ENCODE measurements around the gene GIMAP8. TPM values are rescaled to one million over a fixed set of nuclear protein-coding genes. Genes with fewer than 3 reads are reported as not detected.

The GIMAP8 gene
- total and polyA plus RNA-seq, 2 experiments from 2014 or later: 0.06 TPM; not detected in 1

- TF ChIP-seq ZNF462 (CRISPR knock-in tag; IDR thresholded peaks at IDR 0.05): no peak
- no peak for TF ChIP-seq EZH2phosphoT487 (IDR thresholded peaks at IDR 0.05; ENCODE audit: unreplicated experiment)
Measured at GRCh38 chr7:150444674-150445365, 5.6 kb upstream of the GIMAP8 start (continued).

GRCh38 chr7:150446288-150446938 is 4.0 kb upstream of the GIMAP8 start:
- DNase-seq (ENCODE audit: low spot score) (no peak), ATAC-seq (no peak)
- H3K27me3 Mint-ChIP-seq (ENCODE audit: insufficient read depth, low read depth, poor library complexity): peaks cover 28% of the 10 kb centered on the region
- no peak for TF ChIP-seq JUNB (IDR thresholded peaks at IDR 0.05; ENCODE audit: unreplicated experiment)
- TF ChIP-seq REST (IDR thresholded peaks at IDR 0.05; ENCODE audit: unreplicated experiment): no peak
- TF ChIP-seq EZH2phosphoT487 (IDR thresholded peaks at IDR 0.05; ENCODE audit: unreplicated experiment): no peak
- no peak for TF ChIP-seq POLR2AphosphoS5 (IDR thresholded peaks at IDR 0.05; ENCODE audit: low read depth)
- TF ChIP-seq STAT1 (IDR thresholded peaks at IDR 0.05; ENCODE audit: unreplicated experiment): no peak
- no peak for TF ChIP-seq ETS1 (IDR thresholded peaks at IDR 0.05)

More at GRCh38 chr7:150446288-150446938, 4.0 kb upstream of the GIMAP8 start:
- no peaks in the 10 kb centered on the region for H3K9me2 ChIP-seq (ENCODE audit: insufficient read depth)
- H3K4me3 ChIP-seq: no peak overlapping the region
- no peaks in the 10 kb centered on the region for H3K36me3 ChIP-seq (ENCODE audit: insufficient read depth)
- Mint-ChIP-seq H3K4me1 (peaks cover 18% of the 10 kb centered on the region), H3K4me3 (no peak overlapping the region), H3K9me3 (peaks cover 10% of the 10 kb centered on the region; the same call in 2 of the 3 replicates), H3K36me3 (ENCODE audit: low read depth) (peaks cover 3% of the 10 kb centered on the region; the same call in 1 of the 3 replicates), H3K27ac (no peak overlapping the region)
- H3K4me1 ChIP-seq (ENCODE audit: insufficient read depth): peaks cover 4% of the 10 kb centered on the region
- H3K27ac ChIP-seq (ENCODE audit: low read depth): no peak overlapping the region
- no peaks in the 10 kb centered on the region; the same call in 1 of the 2 replicates for H4K20me1 ChIP-seq (replicated peaks; ENCODE audit: insufficient read depth)
- H3K27me3 ChIP-seq (ENCODE audit: insufficient read depth): peaks cover 10% of the 10 kb centered on the region
- no peaks in the 10 kb centered on the region for H3K79me2 ChIP-seq (replicated peaks; ENCODE audit: insufficient read depth)
- H3F3A ChIP-seq (replicated peaks; ENCODE audit: low read depth): no peaks in the 10 kb centered on the region; the same call in 1 of the 2 replicates
- H2AFZ ChIP-seq: no peak overlapping the region
- no peak overlapping the region for H3K4me2 ChIP-seq

Measured in GM23338 (cell line).